IPS DF 4.7 (cell line): ENCODE results near the gene SLC16A7.

Source experiments
- DNase-seq: peaks from one replicate; pipeline ENCODE4 v3.0.0-alpha.2; 2013; ENCODE audit warnings: low spot score; ENCODE audit errors: extremely low read depth

Gene SLC16A7

DNA sequence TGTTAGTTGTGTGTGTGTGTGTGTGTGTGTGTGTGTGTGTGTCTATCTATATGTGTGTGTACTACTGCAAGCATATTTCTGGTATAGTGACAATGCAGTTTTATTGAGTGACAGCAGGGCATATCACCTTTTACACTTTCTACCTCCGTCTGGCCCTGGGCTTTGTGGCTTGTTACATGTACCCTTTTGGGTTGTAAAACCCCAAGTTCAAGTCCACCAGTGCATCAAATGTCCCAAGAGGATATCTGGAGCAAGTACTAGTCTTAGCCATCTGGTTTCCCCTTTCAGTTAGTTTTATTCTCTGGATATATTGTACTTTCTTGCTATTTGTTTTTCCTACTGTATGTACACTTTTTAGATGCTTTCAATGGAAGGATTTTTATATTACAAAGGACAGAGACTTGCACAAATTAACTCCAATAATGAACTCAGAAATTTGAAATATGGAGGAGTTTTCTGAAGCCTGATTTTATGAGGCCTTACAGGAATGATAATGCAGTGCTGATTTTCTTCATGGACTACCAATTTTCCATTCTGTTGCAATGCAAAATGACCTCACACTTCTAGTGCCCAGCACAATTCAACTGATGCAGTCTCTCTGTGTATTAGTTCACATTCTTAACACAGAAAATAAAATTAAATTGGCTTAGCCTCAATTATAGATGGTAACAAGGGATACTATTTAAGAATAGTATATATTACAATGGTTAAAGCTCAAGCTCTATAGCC lies 29.1 kb downstream of the SLC16A7 start:
- DNase-seq = no peak

DNA sequence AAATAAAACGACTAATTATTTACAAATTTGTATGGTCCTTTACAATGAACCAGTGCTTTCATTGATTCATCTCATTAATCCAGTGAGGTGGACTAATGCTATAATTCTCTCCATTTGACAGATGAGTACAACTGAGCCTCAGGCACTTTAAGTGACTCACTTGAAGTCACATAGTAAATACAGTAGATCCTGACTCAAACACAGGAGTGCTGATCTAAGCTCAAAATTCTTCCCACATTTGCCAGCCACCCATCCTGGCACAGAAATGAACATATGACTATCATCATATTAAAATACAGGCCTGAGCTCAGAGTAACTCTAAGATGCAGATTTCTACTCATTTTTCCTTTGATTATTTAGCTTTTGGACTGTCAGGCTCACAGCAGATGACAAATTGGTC lies 30.6 kb downstream of the SLC16A7 start:
- DNase-seq = no peak

DNA sequence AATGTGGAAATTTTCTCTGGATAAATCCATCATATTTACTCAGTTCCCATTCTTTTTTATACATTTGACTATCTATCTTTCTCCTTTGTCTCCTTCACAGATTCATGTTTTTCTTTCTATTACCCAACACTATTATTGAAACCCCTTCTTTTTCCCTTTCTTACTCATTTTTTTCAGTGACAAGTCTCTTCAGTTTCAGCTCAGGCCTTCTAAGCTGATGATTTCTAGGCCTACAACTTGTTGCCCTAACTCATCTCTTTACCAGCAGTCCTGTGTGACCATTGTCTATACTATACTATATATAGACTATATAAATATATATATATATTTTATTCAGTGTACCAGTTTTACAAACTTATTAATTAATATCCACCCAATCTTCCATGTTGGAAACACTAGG lies 31.8 kb downstream of the SLC16A7 start:
- no peak for DNase-seq

DNA sequence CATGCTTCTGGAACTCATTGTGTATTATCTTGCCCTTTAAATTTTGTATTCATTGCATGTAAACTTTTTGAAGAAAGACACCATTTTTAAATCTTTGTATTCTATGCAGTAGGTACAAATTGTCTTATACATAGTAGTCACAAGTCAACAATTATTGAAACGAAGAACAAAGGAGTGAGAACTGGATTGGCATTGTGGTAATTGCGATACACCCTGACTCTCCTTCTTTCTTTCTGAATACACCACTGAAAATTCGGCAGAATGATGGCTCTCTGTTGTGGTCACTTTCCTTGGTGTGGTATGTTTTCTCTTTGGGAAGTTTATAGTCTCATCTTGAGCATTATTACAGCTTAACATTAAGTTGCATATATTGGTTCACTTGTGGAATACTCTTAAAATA lies 34.1 kb downstream of the SLC16A7 start:
- DNase-seq = no peak

DNA sequence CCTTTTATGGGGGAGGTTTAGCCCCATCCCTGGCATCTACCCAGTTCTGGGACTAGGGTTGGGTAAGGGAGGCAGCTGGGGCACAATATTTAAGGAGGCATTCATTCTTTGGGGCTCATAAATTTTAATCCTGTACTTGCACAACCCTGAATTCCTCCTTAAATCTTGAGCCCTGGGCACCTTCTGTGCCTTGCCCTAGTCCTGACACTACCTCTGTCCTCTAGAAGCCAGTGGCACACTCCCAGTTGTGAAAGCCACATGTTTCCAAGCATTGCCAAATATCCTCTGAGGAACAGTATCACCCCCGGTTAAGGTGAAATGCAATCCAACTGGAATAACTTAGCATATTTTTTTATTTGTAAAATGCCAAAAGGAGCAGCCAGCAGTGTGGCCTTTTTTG lies 36.6 kb downstream of the SLC16A7 start:
- no peak for DNase-seq

DNA sequence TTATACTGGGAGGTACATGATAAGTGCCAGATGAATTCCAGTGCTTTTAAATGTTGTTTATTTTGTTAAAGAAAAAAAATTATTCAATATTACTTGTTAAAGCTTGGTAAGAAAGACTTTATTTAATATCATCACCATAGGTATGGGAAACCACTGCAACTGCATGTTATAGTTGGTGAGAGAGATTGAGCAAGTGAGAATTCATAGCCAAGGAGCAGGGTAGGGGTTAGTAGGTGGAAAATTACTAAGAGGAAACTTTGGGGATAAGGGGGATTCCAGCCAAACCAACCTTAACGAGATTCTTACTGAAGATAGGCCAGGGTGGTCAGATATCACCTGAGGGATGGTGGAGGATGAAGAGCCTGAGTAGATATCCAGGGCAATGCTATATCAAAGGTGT lies 38.4 kb downstream of the SLC16A7 start:
- DNase-seq = no peak

DNA sequence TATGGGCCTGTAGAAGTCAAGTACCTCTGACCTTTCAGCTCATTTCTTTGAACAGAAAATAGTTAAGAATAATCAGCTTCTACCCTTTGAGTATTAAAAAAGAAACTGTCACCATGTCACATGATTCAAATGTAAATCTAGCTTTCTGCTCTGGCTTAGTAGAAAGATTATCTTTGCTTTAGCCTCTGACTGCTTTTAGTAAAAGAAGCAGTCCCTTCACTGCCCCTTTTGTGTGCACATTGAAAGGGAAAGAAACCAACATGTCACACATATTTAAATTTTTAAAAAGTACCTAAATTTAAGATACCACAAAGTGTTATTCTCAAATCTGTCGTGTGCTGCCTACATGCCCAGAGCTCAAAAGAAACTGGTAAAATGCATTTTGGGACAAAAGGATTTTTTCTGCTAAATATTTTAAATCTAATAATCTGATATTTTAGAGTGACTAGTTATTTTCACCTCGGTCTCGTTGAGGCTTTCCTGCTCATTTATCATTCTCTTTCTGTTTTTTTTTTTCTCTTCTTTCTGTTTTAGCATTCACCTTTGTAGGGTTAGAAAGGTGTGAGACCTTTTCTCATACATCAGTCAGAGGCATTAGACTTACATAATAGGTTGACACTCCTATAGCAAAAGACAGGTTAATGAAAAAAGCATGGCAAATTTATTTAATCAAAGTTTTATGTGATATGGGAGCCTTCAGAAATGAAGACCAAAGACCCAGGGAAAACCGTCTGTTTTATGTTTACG lies 41.3 kb downstream of the SLC16A7 start:
- DNase-seq = no peak

DNA sequence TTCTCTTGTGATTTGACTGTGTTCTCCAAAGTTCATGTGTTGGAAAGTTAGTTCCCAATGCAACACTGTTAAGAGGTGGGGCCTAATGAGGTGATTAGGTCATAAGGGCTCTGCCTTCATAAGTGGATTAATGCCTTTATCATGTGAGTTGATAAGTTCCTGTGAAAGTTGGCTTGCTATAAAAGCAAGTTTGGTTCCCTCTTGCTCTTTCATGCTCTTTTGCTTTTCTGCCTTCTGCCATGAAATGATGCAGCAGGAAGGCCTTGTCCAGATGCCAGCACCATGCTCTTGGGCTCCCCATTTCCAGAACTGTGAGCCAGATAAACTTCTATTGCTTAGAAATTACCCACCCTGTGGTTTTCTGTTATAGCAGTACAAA lies 41.9 kb downstream of the SLC16A7 start:
- no peak for DNase-seq

DNA sequence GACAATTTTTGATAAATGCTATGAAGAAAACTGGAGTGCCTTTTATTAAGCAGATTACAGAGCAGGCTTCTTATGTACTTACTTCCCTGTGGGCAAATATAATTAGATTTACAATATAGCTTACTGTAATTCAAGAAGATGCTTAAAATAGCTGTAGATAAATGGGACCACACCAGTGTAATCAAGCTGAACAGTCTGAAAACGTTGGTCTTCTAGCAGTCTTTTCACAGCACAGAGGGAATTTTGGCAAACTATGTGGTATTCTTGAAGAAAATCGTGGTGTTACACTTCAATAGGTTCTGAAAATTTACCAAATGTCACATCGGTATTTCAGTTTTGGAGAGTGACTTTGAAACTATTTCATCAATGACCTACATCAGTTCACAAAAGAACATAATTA lies 47.7 kb downstream of the SLC16A7 start:
- DNase-seq = no peak

DNA sequence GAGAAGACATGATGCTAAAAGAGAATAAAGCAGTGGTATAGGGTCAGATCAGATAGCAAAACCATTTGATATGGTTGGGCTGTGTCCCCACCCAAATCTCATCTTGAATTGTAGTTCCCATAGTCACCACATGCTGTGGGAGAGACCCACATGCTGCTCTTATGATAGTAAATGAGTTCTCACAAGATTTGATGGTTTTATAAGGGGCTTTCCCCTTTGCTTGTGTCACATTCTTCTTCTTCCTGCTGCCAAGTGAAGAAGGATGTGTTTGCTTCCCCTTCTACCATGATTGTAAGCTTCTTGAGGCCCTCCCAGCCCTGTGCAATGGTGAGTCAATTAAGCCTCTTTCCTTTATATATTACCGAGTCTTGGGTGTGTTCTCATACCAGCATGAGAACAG lies 49.4 kb downstream of the SLC16A7 start:
- DNase-seq = no peak

DNA sequence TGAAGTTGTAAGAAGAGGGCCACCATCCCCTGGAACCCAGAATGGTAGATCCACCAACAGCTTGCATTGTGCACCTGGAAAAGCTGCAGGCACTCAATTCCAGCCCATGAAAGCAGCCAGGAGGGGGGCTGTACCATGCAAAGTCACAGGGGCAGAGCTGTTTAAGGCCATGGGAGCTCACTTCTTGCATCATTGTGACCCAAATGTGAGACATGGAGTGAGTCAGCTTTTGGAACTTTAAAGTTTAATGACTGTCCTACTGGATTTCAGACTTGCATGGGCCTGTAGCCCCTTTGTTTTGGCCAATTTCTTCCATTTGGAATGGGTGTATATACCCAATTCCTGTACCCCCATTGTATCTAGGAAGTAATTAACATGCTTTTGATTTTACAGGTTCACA lies 50.8 kb downstream of the SLC16A7 start:
- DNase-seq = no peak

DNA sequence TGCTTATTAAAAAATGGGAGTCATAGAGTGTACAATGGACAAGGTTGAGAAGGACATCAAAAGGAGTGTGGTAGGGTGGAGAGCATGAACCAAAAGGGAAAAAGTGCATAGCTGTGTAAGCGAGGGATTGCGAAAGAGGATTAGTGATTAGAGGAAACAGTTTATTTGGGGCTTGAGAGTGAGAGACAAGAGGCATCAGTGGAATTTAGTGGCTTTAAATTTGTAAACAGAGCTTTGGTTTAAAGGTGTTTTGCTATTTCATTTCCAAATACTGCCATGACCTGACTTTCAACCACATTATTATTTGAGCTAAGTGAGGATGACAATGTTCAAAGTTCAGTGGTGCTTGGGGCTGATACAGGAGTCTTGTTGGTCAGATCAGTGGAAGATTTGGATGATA lies 53.4 kb downstream of the SLC16A7 start:
- no peak for DNase-seq

DNA sequence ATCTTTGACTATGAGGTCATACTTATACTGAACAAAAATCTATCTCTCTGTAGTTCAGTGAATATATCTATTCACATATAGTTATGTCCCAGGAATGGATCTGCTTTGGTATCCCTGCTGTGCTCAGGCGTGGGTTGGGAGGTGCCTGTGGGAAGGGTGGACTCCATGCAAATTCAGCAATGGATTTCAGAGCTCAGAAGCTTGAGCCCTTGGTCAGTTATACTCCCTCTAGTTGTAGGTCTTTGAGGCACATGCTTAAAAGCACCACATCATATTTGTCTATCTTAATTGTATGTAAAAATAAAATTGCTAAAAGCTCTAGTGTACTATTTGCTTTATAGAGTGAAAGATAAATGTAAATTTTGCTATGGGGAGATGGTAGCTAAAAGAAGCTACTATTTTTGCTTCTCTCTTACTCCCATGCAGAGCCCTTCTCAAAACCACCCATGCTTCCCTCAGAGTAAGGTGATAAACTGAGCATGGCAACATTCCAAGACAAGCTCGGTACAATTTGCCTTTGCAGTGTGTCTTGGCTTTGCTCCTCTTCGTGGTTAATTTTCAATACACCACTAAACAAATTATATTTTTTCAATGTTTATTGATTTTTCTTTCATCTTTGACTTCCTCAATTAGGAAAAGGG lies 54.9 kb downstream of the SLC16A7 start:
- no peak for DNase-seq

DNA sequence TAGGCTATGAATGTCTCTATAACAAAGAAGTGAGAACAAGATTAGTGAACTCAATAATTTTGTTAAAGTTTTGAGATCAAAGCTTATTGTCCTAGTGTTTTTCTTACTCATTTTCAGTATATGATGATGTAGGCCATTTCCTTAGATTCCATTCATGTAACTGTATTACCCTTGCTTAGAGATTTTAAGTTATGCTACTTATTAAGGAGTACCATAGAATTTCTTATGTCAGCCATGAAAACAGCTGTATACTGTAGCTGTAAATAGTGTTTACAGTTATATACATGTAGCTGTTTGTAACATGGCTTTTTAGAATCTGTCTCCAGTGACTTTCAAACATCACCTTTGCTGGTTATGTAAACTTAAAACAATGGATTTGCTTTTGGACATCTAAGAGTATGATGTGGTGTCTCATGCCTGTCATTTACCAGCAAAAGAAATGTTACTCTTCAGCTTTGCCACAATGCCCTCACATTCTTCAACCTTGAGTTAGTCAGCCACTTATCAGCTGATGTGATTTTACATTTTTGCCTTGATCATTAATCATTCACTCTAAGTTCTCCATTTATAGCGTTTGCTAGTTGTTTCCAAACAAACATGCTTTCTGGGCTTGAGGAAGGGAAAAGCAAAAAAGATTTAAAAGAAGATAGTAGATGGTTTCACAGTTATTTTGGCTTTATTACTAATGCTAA lies 55.5 kb downstream of the SLC16A7 start:
- DNase-seq = no peak

DNA sequence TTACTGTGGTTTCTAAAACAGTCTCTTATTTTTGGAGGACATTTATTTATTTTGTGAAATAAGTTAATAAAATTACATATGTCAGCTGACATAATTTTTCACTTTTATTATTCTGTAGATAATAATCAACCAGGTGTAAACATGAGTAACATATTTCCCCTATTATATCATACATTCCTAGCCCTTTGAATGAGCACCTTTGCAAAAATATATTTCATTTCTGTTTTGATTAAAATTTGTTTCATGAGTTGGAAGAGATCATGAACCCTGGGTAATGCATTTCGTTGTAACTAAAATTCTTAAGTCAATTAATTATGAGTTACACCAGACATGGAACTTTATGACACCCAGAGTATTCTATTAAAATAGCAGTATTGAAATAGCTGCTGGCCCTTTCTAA lies 56.3 kb downstream of the SLC16A7 start:
- DNase-seq = no peak

DNA sequence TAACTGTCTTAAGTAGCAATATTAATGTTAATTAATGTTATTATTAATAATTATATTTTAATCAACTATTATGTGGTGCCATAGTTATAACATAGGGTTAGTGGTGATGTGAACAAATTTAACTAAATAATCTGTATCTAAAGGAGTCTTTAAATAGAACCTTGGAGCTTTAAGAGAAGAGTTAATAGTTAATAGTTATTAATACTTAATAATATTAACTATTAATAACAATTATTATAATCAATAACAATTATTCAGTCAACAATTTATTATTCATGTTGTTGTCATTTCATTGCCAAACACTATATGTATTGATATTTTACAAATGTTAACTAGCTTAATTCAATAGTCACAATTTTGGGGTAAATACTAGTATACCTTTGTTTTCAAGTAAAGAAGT lies 58.2 kb downstream of the SLC16A7 start:
- no peak for DNase-seq

DNA sequence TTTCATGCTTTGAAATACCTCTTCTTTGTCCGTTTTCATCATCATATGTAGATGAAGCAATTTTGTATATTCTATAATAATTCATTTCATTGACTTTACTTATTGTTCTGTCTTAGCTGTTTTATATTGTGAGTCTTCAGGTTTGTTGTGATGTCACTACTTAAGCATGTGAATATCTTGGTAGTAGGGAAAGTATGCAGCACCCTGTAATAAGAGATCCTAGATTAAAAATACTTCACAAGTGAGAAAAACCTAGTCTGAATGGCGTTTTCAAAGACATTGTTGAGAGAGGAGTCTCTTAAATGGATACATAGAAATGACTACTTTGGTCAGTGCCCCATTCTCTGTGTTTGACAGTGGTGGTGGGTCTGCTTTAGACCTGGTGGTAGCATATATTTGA lies 61.4 kb downstream of the SLC16A7 start:
- no peak for DNase-seq

DNA sequence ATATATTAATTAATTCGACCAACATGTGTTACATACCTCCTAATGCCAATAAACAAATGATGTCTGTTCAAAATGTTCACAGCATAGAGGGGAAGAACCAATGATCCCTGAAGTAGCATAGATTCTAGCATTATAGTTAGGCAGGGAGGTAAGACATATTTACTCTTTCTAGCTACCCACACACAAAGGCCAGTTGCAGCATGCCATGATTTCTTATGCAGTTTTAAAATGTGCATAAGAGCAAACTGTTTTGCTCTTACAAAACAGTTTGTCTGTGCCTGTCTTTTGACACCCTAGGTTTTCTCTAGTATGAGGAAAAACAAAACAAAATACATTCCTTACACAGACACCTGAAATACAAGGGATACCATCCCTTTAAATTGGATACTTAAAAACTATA lies 61.9 kb downstream of the SLC16A7 start:
- no peak for DNase-seq

DNA sequence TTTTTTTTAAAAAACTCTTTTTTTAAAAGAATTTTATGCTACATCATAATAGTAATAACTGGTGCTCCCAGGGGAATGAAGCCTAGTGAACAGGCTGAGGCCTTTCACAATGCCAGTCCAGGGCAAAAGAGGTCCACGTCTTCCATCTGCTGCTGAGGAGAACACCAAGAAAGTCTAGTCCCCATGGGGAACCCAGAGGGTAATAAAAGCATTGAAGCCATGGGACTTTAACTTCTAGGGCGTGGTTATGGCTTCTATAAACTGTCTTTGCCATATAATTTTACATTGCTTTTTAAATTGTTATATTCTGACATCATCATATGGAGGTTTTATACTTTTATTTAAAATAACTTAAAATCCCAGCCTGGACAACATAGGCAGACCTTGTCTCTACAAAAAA lies 64.3 kb downstream of the SLC16A7 start:
- no peak for DNase-seq

DNA sequence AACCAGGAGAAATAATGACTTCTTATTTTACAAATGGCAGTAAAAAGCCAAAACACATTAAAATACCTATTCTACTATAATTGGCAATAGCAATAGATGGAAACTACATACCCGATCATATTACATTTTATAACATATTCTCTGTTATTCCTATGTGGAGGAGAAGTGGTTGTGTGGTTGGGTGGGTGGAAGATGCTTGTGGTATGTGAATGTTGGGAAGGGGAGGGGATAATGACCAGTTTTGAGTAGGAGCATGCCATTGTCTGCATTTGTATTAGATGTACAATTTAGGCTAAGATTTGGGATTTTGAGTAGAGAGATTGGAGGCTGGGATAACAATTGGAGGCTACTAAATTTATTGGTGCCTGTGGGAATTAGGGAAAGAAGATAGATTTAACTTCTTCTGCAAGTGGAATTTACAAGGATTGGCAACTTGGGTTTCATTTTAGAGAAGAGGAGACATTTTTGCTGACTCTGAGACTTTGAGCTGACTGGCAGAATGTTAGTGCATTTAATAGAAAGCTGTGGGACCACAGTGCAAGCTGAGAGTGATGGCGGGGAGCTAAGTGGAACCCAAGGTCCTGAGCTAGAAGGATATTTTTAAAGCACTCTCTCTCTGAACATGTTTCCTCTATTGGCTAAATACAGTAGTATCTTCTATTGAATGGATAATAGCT lies 65.2 kb downstream of the SLC16A7 start:
- no peak for DNase-seq

DNA sequence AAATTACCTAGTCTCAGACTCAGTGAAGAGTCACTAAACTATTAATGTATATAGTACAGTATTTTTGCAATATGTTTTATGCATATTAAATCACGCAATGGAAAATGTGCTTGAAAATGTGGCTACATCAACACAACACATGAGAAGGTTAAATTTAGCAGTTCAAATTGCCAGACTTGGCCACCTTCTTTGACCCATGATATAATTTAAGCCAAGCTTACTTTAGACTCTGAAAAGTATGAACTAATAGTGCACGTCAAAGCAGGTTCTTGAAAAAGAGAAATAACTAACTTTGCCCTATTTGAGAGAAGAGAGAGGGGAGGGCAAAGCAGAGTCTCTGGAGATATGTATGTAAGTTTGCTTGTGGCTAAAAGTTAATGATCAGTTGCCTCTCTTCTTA lies 68.7 kb downstream of the SLC16A7 start:
- DNase-seq = no peak

DNA sequence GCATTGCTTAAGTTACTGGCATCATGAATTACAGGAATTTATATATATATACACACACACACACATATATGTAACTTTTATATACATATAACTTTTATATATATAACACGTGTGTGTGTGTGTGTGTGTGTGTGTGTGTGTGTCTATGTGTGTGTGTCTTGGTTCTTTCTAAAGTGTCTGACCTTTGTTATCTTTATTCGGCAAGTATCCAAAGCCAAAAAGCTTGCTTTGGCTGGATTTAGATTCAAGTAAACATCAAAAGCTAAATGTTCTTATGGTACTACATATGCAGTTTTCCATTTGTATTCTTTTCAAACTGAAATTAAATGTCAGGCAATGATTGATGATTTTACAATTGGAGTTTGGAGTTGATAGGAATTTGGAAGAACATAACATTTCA lies 69.9 kb downstream of the SLC16A7 start:
- no peak for DNase-seq
